Stimulated activated naive CD4-positive, alpha-beta T cell (primary cell): ENCODE data around the gene RFNG.
"Not testable (repeated sequence)": the region's sequence is repeated elsewhere in the genome, so short reads cannot be mapped to it uniquely, and the experiment has no call there.

Experiments
- DNase-seq, 6 experiments: peaks; one replicate each; lab custom pipeline; 2025; lab: John Stamatoyannopoulos, UW

The RFNG gene

GRCh38 chr17:82042649-82043048 is 9.0 kb downstream of the RFNG start:
- no peak for DNase-seq

GRCh38 chr17:82041144-82041814 is 10.3 kb downstream of the RFNG start:
- DNase-seq: no peak

- no peak for DNase-seq
These were observed 11.8 kb downstream of the RFNG start for GRCh38 chr17:82039695-82040299.

- DNase-seq: not testable (repeated sequence)
These were observed 12.7 kb downstream of the RFNG start for GRCh38 chr17:82038796-82039409.

GRCh38 chr17:82037889-82038195 is 13.8 kb downstream of the RFNG start:
- DNase-seq: no peak

GRCh38 chr17:82037092-82037888 is 14.3 kb downstream of the RFNG start, which contains the start of gene DCXR:
TSS of gene DCXR (minus strand) at chr17:82037697. CDS start at chr17:82037682, 15 bp downstream.
- DNase-seq: peak; percentile 87 to 94 (median 90)

- no peak for DNase-seq
These were observed 14.9 kb downstream of the RFNG start for GRCh38 chr17:82036634-82037091.

- DNase-seq: no peak
These were observed 15.5 kb downstream of the RFNG start for GRCh38 chr17:82035956-82036633.

- DNase-seq: no peak
These were observed 16.1 kb downstream of the RFNG start for GRCh38 chr17:82035488-82035887.

GRCh38 chr17:82034371-82035011 is 17.1 kb downstream of the RFNG start:
- DNase-seq: no peak

- no peak for DNase-seq
These were observed 18.1 kb downstream of the RFNG start for GRCh38 chr17:82033359-82034085.

GRCh38 chr17:82031885-82032627 is 19.6 kb downstream of the RFNG start:
- DNase-seq: peak in 4 of 6 experiments; percentile 11 to 46 (median 16)

- no peak for DNase-seq
These were observed 20.2 kb downstream of the RFNG start, which contains the start of gene RAC3 for GRCh38 chr17:82031303-82031884. TSS of gene RAC3 (plus strand) at chr17:82031678. CDS start at chr17:82031762, 84 bp downstream.

- peak; percentile 64 to 88 (median 80) for DNase-seq
These were observed 20.9 kb downstream of the RFNG start for GRCh38 chr17:82030470-82031302.

GRCh38 chr17:82029990-82030469 is 21.6 kb downstream of the RFNG start:
- no peak for DNase-seq

GRCh38 chr17:82029391-82029790 is 22.2 kb downstream of the RFNG start:
- no peak for DNase-seq

GRCh38 chr17:82028966-82029365 is 22.6 kb downstream of the RFNG start:
- no peak for DNase-seq

GRCh38 chr17:82028246-82028645 is 23.4 kb downstream of the RFNG start:
- DNase-seq: no peak
